Measurements from ENCODE around the gene IL22. TPM values are rescaled to one million over a fixed set of nuclear protein-coding genes. Genes with fewer than 3 reads are reported as not detected.

IL22 gene
- total RNA-seq, 1 donor from 2014 or later = not detected

- Histone ChIP-seq H3K4me2 (no peak overlapping the region), H3K27me3 (peaks cover 9% of the 10 kb centered on the region), H3F3A (ENCODE audit: low read depth) (peaks cover 28% of the 10 kb centered on the region), H3K9me3 (ENCODE audit: low read depth) (no peaks in the 10 kb centered on the region), H2AFZ (replicated peaks) (no peak overlapping the region), H3K4me3 (no peak overlapping the region), H3K27ac (no peak overlapping the region), H3K4me1 (peaks cover 39% of the 10 kb centered on the region), H3K9ac (no peak overlapping the region), H4K20me1 (ENCODE audit: low read depth) (no peaks in the 10 kb centered on the region), H3K79me2 (ENCODE audit: low read depth) (no peaks in the 10 kb centered on the region), H3K36me3 (no peaks in the 10 kb centered on the region)
- H3K9me3 Mint-ChIP-seq = peaks cover 15% of the 10 kb centered on the region
- H3K4me3 Mint-ChIP-seq = no peak overlapping the region
- H3K27ac Mint-ChIP-seq = no peak overlapping the region
- peaks cover 43% of the 10 kb centered on the region for H3K4me1 Mint-ChIP-seq
- H3K27me3 Mint-ChIP-seq (ENCODE audit: insufficient read depth, low read depth) = peaks cover 2% of the 10 kb centered on the region
- H3K36me3 Mint-ChIP-seq = no peaks in the 10 kb centered on the region
- no peak for DNase-seq (ENCODE audit: low spot score)
- TF ChIP-seq EZH2 (IDR thresholded peaks at IDR 0.05) = no peak
- no peak for TF ChIP-seq CTCF (IDR thresholded peaks at IDR 0.05)
- TF ChIP-seq EZH2phosphoT487 (IDR thresholded peaks at IDR 0.05) = no peak
Observed at GRCh38 chr12:68247785-68248184, 5.6 kb downstream of the IL22 start.

- H3K27ac ChIP-seq = peak overlapping the region; percentile 78
- Mint-ChIP-seq H3K36me3 (no peaks in the 10 kb centered on the region), H3K27ac (peak overlapping the region; percentile 80), H3K9me3 (peaks cover 15% of the 10 kb centered on the region), H3K4me3 (peak overlapping the region; percentile 5), H3K27me3 (ENCODE audit: insufficient read depth, low read depth) (peaks cover 2% of the 10 kb centered on the region), H3K4me1 (peaks cover 44% of the 10 kb centered on the region)
- H3K4me1 ChIP-seq = peaks cover 39% of the 10 kb centered on the region
- peak overlapping the region; percentile 3 for H3K4me3 ChIP-seq
- peaks cover 28% of the 10 kb centered on the region for H3F3A ChIP-seq (ENCODE audit: low read depth)
- TF ChIP-seq EZH2phosphoT487 (IDR thresholded peaks at IDR 0.05) = no peak
- TF ChIP-seq CTCF (IDR thresholded peaks at IDR 0.05) = no peak
- TF ChIP-seq EZH2 (IDR thresholded peaks at IDR 0.05) = no peak
- H3K4me2 ChIP-seq = peak overlapping the region; percentile 63
- DNase-seq (ENCODE audit: low spot score) = no peak
- H3K79me2 ChIP-seq (ENCODE audit: low read depth) = no peaks in the 10 kb centered on the region
- no peak overlapping the region for H3K9ac ChIP-seq
- H4K20me1 ChIP-seq (ENCODE audit: low read depth) = no peaks in the 10 kb centered on the region
- peaks cover 9% of the 10 kb centered on the region for H3K27me3 ChIP-seq
- no peaks in the 10 kb centered on the region for H3K36me3 ChIP-seq
- H2AFZ ChIP-seq (replicated peaks) = peak overlapping the region; percentile 81
- no peaks in the 10 kb centered on the region for H3K9me3 ChIP-seq (ENCODE audit: low read depth)
Observed at GRCh38 chr12:68246350-68246749, 7.1 kb downstream of the IL22 start.

GRCh38 chr12:68245180-68246021 lies 8.0 kb downstream of the IL22 start:
- H3K4me1 ChIP-seq = peaks cover 33% of the 10 kb centered on the region
- no peaks in the 10 kb centered on the region for H4K20me1 ChIP-seq (ENCODE audit: low read depth)
- peak; percentile 47 for DNase-seq (ENCODE audit: low spot score)
- H3K79me2 ChIP-seq (ENCODE audit: low read depth) = no peaks in the 10 kb centered on the region
- no peaks in the 10 kb centered on the region for H3K36me3 ChIP-seq
- no peaks in the 10 kb centered on the region for H3K9me3 ChIP-seq (ENCODE audit: low read depth)
- H3F3A ChIP-seq (ENCODE audit: low read depth) = peaks cover 28% of the 10 kb centered on the region
- H3K36me3 Mint-ChIP-seq = no peaks in the 10 kb centered on the region
- peak overlapping the region; percentile 80 for H3K27ac Mint-ChIP-seq
- H3K9me3 Mint-ChIP-seq = peaks cover 15% of the 10 kb centered on the region
- peaks cover 2% of the 10 kb centered on the region for H3K27me3 Mint-ChIP-seq (ENCODE audit: insufficient read depth, low read depth)
- TF ChIP-seq EZH2phosphoT487 (IDR thresholded peaks at IDR 0.05) (no peak), CTCF (IDR thresholded peaks at IDR 0.05) (no peak), EZH2 (IDR thresholded peaks at IDR 0.05) (no peak)
- peak overlapping the region; percentile 50 for H3K4me3 Mint-ChIP-seq
- H2AFZ ChIP-seq (replicated peaks) = peak overlapping the region; percentile 81
- peak overlapping the region; percentile 63 for H3K4me2 ChIP-seq
- peaks cover 9% of the 10 kb centered on the region for H3K27me3 ChIP-seq
- peaks cover 41% of the 10 kb centered on the region for H3K4me1 Mint-ChIP-seq
- peak overlapping the region; percentile 3 for H3K4me3 ChIP-seq
- peak overlapping the region; percentile 78 for H3K27ac ChIP-seq
- no peak overlapping the region for H3K9ac ChIP-seq

Measured in neural progenitor cell (in vitro differentiated cells).